ENCODE results near the gene HOOK1. TPM values are rescaled to one million over a fixed set of nuclear protein-coding genes. Genes with fewer than 3 reads are reported as not detected.

The HOOK1 gene
- polyA plus RNA-seq, 1 donor (not counting 4 experiments of a cell fraction or from before 2014, with no cell fraction given): 12.7 TPM

DNA sequence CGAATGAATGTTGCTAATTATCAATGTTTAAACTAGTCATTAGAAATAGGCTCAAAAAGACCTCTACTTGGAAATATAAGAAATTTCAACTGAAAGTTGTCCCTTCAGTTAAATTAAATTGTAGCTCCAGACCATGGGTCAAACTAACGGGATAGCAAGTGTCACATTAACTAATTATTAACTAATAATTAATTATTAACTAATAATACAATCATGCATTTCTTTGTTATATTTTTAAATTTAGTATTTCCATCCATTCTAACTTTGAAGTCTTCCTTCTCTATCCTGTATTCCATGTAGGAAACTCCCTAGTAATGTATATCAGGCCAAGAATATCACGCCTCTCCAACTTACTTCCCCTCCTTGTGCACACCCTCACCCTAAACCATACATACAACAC is 43.4 kb upstream of the HOOK1 start:
- Histone ChIP-seq H3K9me1 (ENCODE audit: control insufficient read depth, extremely low read depth, insufficient read depth, low read length) (peaks cover 2% of the 10 kb centered on the region), H4K20me1 (ENCODE audit: control insufficient read depth, extremely low read depth, insufficient read depth, low read length) (no peaks in the 10 kb centered on the region), H3K79me2 (ENCODE audit: control insufficient read depth, insufficient read depth, low read length) (no peaks in the 10 kb centered on the region), H3K27ac (ENCODE audit: control insufficient read depth, insufficient read depth, low read length) (no peak overlapping the region), H3K4me2 (ENCODE audit: control insufficient read depth, extremely low read depth, insufficient read depth, low read depth, low read length) (no peak overlapping the region), H3K36me3 (ENCODE audit: control insufficient read depth in 2 of 2, extremely low read depth in 1 of 2, insufficient read depth in 2 of 2, low read length in 2 of 2) (no peaks in the 10 kb centered on the region), H3K4me3 (ENCODE audit: control insufficient read depth in 2 of 3, extremely low read depth in 1 of 3, insufficient read depth in 2 of 3, low read depth in 1 of 3, low read length in 3 of 3) (no peak overlapping the region), H3K9me3 (ENCODE audit: control insufficient read depth, low read depth, low read length) (no peaks in the 10 kb centered on the region), H3K27me3 (ENCODE audit: control insufficient read depth, extremely low read depth, insufficient read depth, low read length) (no peaks in the 10 kb centered on the region), H3K9ac (ENCODE audit: control insufficient read depth, extremely low read depth, insufficient read depth, low read length) (no peak overlapping the region), H3K4me1 (ENCODE audit: control insufficient read depth, extremely low read depth, insufficient read depth, low read length) (peaks cover 20% of the 10 kb centered on the region), H2AFZ (ENCODE audit: control insufficient read depth, low read length) (no peak overlapping the region)
- no peak for TF ChIP-seq EZH2 (IDR thresholded peaks at IDR 0.05; ENCODE audit: low read length)
- no peak for TF ChIP-seq CTCF (optimal IDR thresholded peaks at IDR 0.05 in 1 of 3, IDR thresholded peaks at IDR 0.05 in 1 of 3, conservative IDR thresholded peaks at IDR 0.05 in 1 of 3; ENCODE audit: extremely low read depth in 1 of 3, insufficient read depth in 2 of 3, low read length in 3 of 3)
- FAIRE-seq (no peak), DNase-seq (ENCODE audit: low read depth, low spot score) (no peak)
- dilution Hi-C loops (cut with MboI; ENCODE audit: extremely low pct_ligation_motif_present, low sequenced_read_pairs): no loop called here

- no peaks in the 10 kb centered on the region for H4K20me1 ChIP-seq (ENCODE audit: control insufficient read depth, extremely low read depth, insufficient read depth, low read length)
- FAIRE-seq: no peak
These were observed 39.3 kb upstream of the HOOK1 start for GRCh38 chr1:59775480-59775879.

More at GRCh38 chr1:59775480-59775879, 39.3 kb upstream of the HOOK1 start:
- dilution Hi-C loops (cut with MboI; ENCODE audit: extremely low pct_ligation_motif_present, low sequenced_read_pairs): no loop called here
- no peak overlapping the region for H3K27ac ChIP-seq (ENCODE audit: control insufficient read depth, insufficient read depth, low read length)
- no peak overlapping the region for H2AFZ ChIP-seq (ENCODE audit: control insufficient read depth, low read length)
- no peaks in the 10 kb centered on the region for H3K4me1 ChIP-seq (ENCODE audit: control insufficient read depth, extremely low read depth, insufficient read depth, low read length)
- H3K4me2 ChIP-seq (ENCODE audit: control insufficient read depth, extremely low read depth, insufficient read depth, low read depth, low read length): no peak overlapping the region
- H3K4me3 ChIP-seq (ENCODE audit: control insufficient read depth in 2 of 3, extremely low read depth in 1 of 3, insufficient read depth in 2 of 3, low read depth in 1 of 3, low read length in 3 of 3): no peak overlapping the region
- H3K36me3 ChIP-seq (ENCODE audit: control insufficient read depth in 2 of 2, extremely low read depth in 1 of 2, insufficient read depth in 2 of 2, low read length in 2 of 2): no peaks in the 10 kb centered on the region
- no peaks in the 10 kb centered on the region for H3K27me3 ChIP-seq (ENCODE audit: control insufficient read depth, extremely low read depth, insufficient read depth, low read length)
- H3K9me3 ChIP-seq (ENCODE audit: control insufficient read depth, low read depth, low read length): no peaks in the 10 kb centered on the region
- H3K9ac ChIP-seq (ENCODE audit: control insufficient read depth, extremely low read depth, insufficient read depth, low read length): no peak overlapping the region
- H3K9me1 ChIP-seq (ENCODE audit: control insufficient read depth, extremely low read depth, insufficient read depth, low read length): no peaks in the 10 kb centered on the region
- DNase-seq (ENCODE audit: low read depth, low spot score): no peak
- H3K79me2 ChIP-seq (ENCODE audit: control insufficient read depth, insufficient read depth, low read length): no peaks in the 10 kb centered on the region
- TF ChIP-seq CTCF (optimal IDR thresholded peaks at IDR 0.05 in 1 of 3, IDR thresholded peaks at IDR 0.05 in 1 of 3, conservative IDR thresholded peaks at IDR 0.05 in 1 of 3; ENCODE audit: extremely low read depth in 1 of 3, insufficient read depth in 2 of 3, low read length in 3 of 3): no peak
- no peak for TF ChIP-seq EZH2 (IDR thresholded peaks at IDR 0.05; ENCODE audit: low read length)

All from keratinocyte (primary cell).